Endodermal cell (in vitro differentiated cells): ENCODE data around the gene SCAPER. TPM values are rescaled to one million over a fixed set of nuclear protein-coding genes. Genes with fewer than 3 reads are reported as not detected.

Experiments
- DNase-seq: peaks from one replicate; pipeline ENCODE4 v3.0.0-alpha.2; 2017
- H3K27ac ChIP-seq: 2 replicates; pipeline ENCODE4 v1.5.1; 2013; ENCODE audit warnings: mild to moderate bottlenecking, low read depth, low read length, moderate library complexity
- H3K27me3 ChIP-seq: 2 replicates; pipeline ENCODE4 v1.6.1; 2013; ENCODE audit warnings: mild to moderate bottlenecking, low read length, moderate library complexity; ENCODE audit not compliant: insufficient read depth, control insufficient read depth, poor library complexity, severe bottlenecking
- H3K36me3 ChIP-seq: 2 replicates; pipeline ENCODE4 v1.7.0; 2013; ENCODE audit warnings: mild to moderate bottlenecking, low read length, moderate library complexity; ENCODE audit not compliant: control insufficient read depth, insufficient read depth
- H3K4me1 ChIP-seq: one replicate; pipeline ENCODE4 v1.7.0; 2013; ENCODE audit warnings: low read length; ENCODE audit not compliant: control insufficient read depth, insufficient read depth
- H3K4me3 ChIP-seq: 2 replicates; pipeline ENCODE4 v1.5.1; 2013; ENCODE audit warnings: mild to moderate bottlenecking, low read length, moderate library complexity
- H3K9ac ChIP-seq: 2 replicates; pipeline ENCODE4 v1.6.1; 2013; ENCODE audit warnings: mild to moderate bottlenecking, low read length, moderate library complexity; ENCODE audit not compliant: poor library complexity, severe bottlenecking; ENCODE audit errors: extremely low read depth
- H3K9me3 ChIP-seq: 2 replicates; pipeline ENCODE4 v1.6.1; 2013; ENCODE audit warnings: mild to moderate bottlenecking, low read length, moderate library complexity; ENCODE audit not compliant: control insufficient read depth
- H3K27ac Mint-ChIP-seq: 2 replicates; pipeline ENCODE4 v1.8.0; 2020; ENCODE audit warnings: mixed read lengths
- H3K27me3 Mint-ChIP-seq: 2 replicates; pipeline ENCODE4 v1.8.0; 2021; ENCODE audit warnings: mild to moderate bottlenecking, mixed read lengths; ENCODE audit not compliant: insufficient read depth
- H3K36me3 Mint-ChIP-seq: 2 replicates; pipeline ENCODE4 v1.8.0; 2020; ENCODE audit warnings: low read depth, mixed read lengths
- H3K4me1 Mint-ChIP-seq: 2 replicates; pipeline ENCODE4 v1.8.0; 2020; ENCODE audit warnings: mixed read lengths
- H3K4me3 Mint-ChIP-seq: 2 replicates; pipeline ENCODE4 v1.8.0; 2020; ENCODE audit warnings: mild to moderate bottlenecking, moderate library complexity, mixed read lengths
- H3K9me3 Mint-ChIP-seq: 2 replicates; pipeline ENCODE4 v1.8.0; 2020; ENCODE audit warnings: mild to moderate bottlenecking, mixed read lengths
- WGBS, 2 experiments: methylation state at CpG; one replicate each; pipeline versions ENCODE4 v1.1.5 to v1.1.7; 2013; ENCODE audit warnings: missing lambda C conversion rate in 2 of 2, mixed read lengths in 1 of 2; ENCODE audit not compliant: insufficient coverage in 1 of 2, insufficient read length in 1 of 2; 5-methylcytosine and 5-hydroxymethylcytosine counted together
- total RNA-seq, 2 donors: library from RNA; stranded (reverse); fragmentation: NEBNext Ultra II Directional in 1 of 2; extraction: Animal tissue kit (Norgen Biotek cat#: 25700) in 1 of 2; gene quantifications; 2 replicates in 1 of 2; 3 replicates in 1 of 2; pipeline ENCODE4 v1.2.1, GENCODE V29; 2021
- TF ChIP-seq, protein P1 (sequence below): fragments of 200-600 bp; sonication (generic); conservative IDR thresholded peaks from 2 replicates; pipeline ENCODE4 v1.5.0; 2021; ENCODE audit warnings: antibody characterized with exemption, mild to moderate bottlenecking

The SCAPER gene
- total RNA-seq, 2 donors from 2014 or later: 8.9 to 12.2 TPM

DNA sequence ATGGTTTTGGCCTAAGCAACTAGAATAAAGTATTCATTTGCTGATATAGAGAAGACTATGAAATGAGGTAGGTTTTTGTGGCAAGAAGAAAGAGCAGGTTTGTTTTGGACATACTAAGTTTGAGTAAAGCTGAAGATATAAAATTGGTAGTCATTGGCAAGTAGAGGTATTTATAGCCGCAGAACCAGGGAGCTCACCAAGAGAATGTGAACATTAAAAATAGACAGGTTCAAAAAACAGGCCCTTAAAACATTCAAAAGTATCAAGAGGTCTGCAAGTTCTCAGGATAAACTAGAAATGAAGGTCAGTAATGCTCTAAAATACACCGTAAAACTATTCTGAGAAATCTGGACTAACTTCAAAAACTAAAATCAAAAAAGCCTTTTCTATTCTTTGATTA, 240.7 kb downstream of the SCAPER start:
- no peaks in the 10 kb centered on the region for H3K27me3 Mint-ChIP-seq

DNA sequence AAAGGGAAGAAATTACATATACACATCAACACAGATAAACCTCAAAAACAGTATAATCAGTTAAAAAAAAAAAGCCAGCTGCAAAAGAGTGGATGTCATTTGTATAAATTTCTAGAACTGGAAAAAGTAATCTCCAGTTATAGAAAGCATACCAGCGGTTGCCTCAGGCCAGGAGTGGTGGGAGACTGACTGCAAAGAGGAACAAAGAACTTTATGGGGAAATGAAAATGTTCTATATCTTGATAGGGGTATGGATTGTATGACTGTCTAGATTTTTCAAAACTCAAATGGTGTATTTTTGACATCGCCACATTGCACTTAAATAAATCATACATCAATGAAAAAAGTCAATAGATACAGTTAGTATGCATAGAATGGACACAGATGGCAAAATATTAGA, 241.6 kb downstream of the SCAPER start:
- H3K36me3 Mint-ChIP-seq: no peaks in the 10 kb centered on the region
- H3K4me3 Mint-ChIP-seq: no peak overlapping the region
- H3K27ac ChIP-seq: no peak overlapping the region
- no peaks in the 10 kb centered on the region for H3K27me3 ChIP-seq
- TF ChIP-seq, protein P1, sequence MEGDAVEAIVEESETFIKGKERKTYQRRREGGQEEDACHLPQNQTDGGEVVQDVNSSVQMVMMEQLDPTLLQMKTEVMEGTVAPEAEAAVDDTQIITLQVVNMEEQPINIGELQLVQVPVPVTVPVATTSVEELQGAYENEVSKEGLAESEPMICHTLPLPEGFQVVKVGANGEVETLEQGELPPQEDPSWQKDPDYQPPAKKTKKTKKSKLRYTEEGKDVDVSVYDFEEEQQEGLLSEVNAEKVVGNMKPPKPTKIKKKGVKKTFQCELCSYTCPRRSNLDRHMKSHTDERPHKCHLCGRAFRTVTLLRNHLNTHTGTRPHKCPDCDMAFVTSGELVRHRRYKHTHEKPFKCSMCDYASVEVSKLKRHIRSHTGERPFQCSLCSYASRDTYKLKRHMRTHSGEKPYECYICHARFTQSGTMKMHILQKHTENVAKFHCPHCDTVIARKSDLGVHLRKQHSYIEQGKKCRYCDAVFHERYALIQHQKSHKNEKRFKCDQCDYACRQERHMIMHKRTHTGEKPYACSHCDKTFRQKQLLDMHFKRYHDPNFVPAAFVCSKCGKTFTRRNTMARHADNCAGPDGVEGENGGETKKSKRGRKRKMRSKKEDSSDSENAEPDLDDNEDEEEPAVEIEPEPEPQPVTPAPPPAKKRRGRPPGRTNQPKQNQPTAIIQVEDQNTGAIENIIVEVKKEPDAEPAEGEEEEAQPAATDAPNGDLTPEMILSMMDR: no peak
- WGBS, 2 experiments: 100% methylated on average over 1 of the region's 2 CpGs
- H3K4me1 ChIP-seq: no peaks in the 10 kb centered on the region
- H3K27me3 Mint-ChIP-seq: no peaks in the 10 kb centered on the region
- H3K9ac ChIP-seq: no peak overlapping the region
- no peaks in the 10 kb centered on the region for H3K9me3 Mint-ChIP-seq
- no peak for DNase-seq
- H3K4me1 Mint-ChIP-seq: no peaks in the 10 kb centered on the region
- no peak overlapping the region for H3K27ac Mint-ChIP-seq
- H3K4me3 ChIP-seq: no peak overlapping the region
- no peaks in the 10 kb centered on the region for H3K36me3 ChIP-seq
- H3K9me3 ChIP-seq: no peaks in the 10 kb centered on the region

More for the DNA sequence above, 240.7 kb downstream of the SCAPER start:
- Histone ChIP-seq H3K9ac (no peak overlapping the region), H3K4me3 (no peak overlapping the region), H3K9me3 (no peaks in the 10 kb centered on the region), H3K36me3 (no peaks in the 10 kb centered on the region), H3K4me1 (no peaks in the 10 kb centered on the region), H3K27ac (no peak overlapping the region), H3K27me3 (no peaks in the 10 kb centered on the region)
- no peaks in the 10 kb centered on the region for H3K36me3 Mint-ChIP-seq
- peaks cover 2% of the 10 kb centered on the region for H3K4me1 Mint-ChIP-seq
- WGBS, 2 experiments: 97 to 100% methylated on average over 1 to 2 of the region's 2 CpGs
- H3K9me3 Mint-ChIP-seq: no peaks in the 10 kb centered on the region
- H3K4me3 Mint-ChIP-seq: no peak overlapping the region
- TF ChIP-seq, protein P1: no peak
- DNase-seq: no peak
- no peak overlapping the region for H3K27ac Mint-ChIP-seq

GRCh38 chr15:76648732-76649444, 256.3 kb downstream of the SCAPER start:
- Histone ChIP-seq H3K27me3 (no peaks in the 10 kb centered on the region), H3K4me3 (no peak overlapping the region), H3K4me1 (no peaks in the 10 kb centered on the region), H3K36me3 (no peaks in the 10 kb centered on the region), H3K9ac (no peak overlapping the region), H3K9me3 (no peaks in the 10 kb centered on the region), H3K27ac (no peak overlapping the region)
- H3K4me1 Mint-ChIP-seq: peaks cover 5% of the 10 kb centered on the region
- no peaks in the 10 kb centered on the region for H3K36me3 Mint-ChIP-seq
- H3K9me3 Mint-ChIP-seq: peaks cover 8% of the 10 kb centered on the region
- no peak overlapping the region for H3K4me3 Mint-ChIP-seq
- H3K27me3 Mint-ChIP-seq: no peaks in the 10 kb centered on the region
- whole genome bisulfite sequencing, 2 experiments: 86 to 88% methylated on average over 6 to 8 of the region's 8 CpGs
- TF ChIP-seq, protein P1: no peak
- H3K27ac Mint-ChIP-seq: no peak overlapping the region
- peak; percentile 53 for DNase-seq
